ENCODE measurements around the gene POLR1A. TPM values are rescaled to one million over a fixed set of nuclear protein-coding genes. Genes with fewer than 3 reads are reported as not detected.

Gene POLR1A
- total and polyA plus RNA-seq, 8 donors = 1.4 to 36.2 (median 5.5) TPM

- no peak overlapping the region for H3K4me3 ChIP-seq
- no peak overlapping the region for H3K27ac ChIP-seq
- 87 to 89% (median 88%) methylated on average over 3 of the region's 3 CpGs for WGBS, 5 donors
- TF ChIP-seq CTCF (IDR thresholded peaks at IDR 0.05) (no peak), POLR2A (IDR thresholded peaks at IDR 0.05) (no peak), EP300 (IDR thresholded peaks at IDR 0.05) (no peak), POLR2AphosphoS5 (IDR thresholded peaks at IDR 0.05) (no peak)
- peaks cover 0 to 26% (median 10%) of the 10 kb centered on the region in 4 donors for H3K9me3 ChIP-seq
- H3K4me1 ChIP-seq = peaks cover 0 to 12% (median 6%) of the 10 kb centered on the region in 4 donors
- no peak for DNase-seq
- intact Hi-C loops (cut with DNase I; ENCODE audit: low total_unique reads) = no loop called here
- no peaks in the 10 kb centered on the region for H3K36me3 ChIP-seq
- H3K27me3 ChIP-seq = no peaks in the 10 kb centered on the region
These were observed 101.7 kb downstream of the POLR1A start for GRCh38 chr2:86003967-86004366.

GRCh38 chr2:86003104-86003503 is 102.6 kb downstream of the POLR1A start:
- TF ChIP-seq POLR2A (IDR thresholded peaks at IDR 0.05) (no peak), CTCF (IDR thresholded peaks at IDR 0.05) (no peak)
- Histone ChIP-seq H3K4me3 (no peak overlapping the region), H3K27me3 (no peaks in the 10 kb centered on the region), H3K27ac (no peak overlapping the region), H3K36me3 (no peaks in the 10 kb centered on the region), H3K9me3 (peaks cover 0 to 26% (median 10%) of the 10 kb centered on the region in 4 donors), H3K4me1 (peaks cover 4 to 21% (median 14%) of the 10 kb centered on the region in 4 donors)
- no peak for DNase-seq
- intact Hi-C loops (cut with DNase I; ENCODE audit: low total_unique reads) = no loop called here
- 74 to 100% (median 86%) methylated on average over 1 of the region's 1 CpG for WGBS, 5 donors

GRCh38 chr2:86002375-86002774 is 103.3 kb downstream of the POLR1A start:
- no peak for DNase-seq
- intact Hi-C loops (cut with DNase I; ENCODE audit: low total_unique reads) = no loop called here
- Histone ChIP-seq H3K9me3 (peaks cover 0 to 20% (median 10%) of the 10 kb centered on the region in 4 donors), H3K36me3 (no peaks in the 10 kb centered on the region), H3K4me1 (peaks cover 11 to 28% (median 22%) of the 10 kb centered on the region in 4 donors), H3K27ac (no peak overlapping the region), H3K4me3 (no peak overlapping the region), H3K27me3 (no peaks in the 10 kb centered on the region)
- TF ChIP-seq POLR2A (IDR thresholded peaks at IDR 0.05) (no peak), CTCF (IDR thresholded peaks at IDR 0.05) (no peak), EP300 (IDR thresholded peaks at IDR 0.05) (no peak), POLR2AphosphoS5 (IDR thresholded peaks at IDR 0.05) (no peak)
- 75 to 84% (median 77%) methylated on average over 4 of the region's 4 CpGs for WGBS, 5 donors

GRCh38 chr2:86001326-86001725 is 104.4 kb downstream of the POLR1A start:
- Histone ChIP-seq H3K27ac (no peak overlapping the region), H3K4me3 (no peak overlapping the region), H3K9me3 (peaks cover 0 to 17% (median 6%) of the 10 kb centered on the region in 4 donors), H3K36me3 (no peaks in the 10 kb centered on the region), H3K27me3 (no peaks in the 10 kb centered on the region), H3K4me1 (peaks cover 22 to 38% (median 32%) of the 10 kb centered on the region in 4 donors)
- DNase-seq = no peak
- WGBS, 5 donors = 98 to 100% (median 100%) methylated on average over 1 of the region's 1 CpG
- no peak for TF ChIP-seq POLR2A (IDR thresholded peaks at IDR 0.05)
- no peak for TF ChIP-seq CTCF (IDR thresholded peaks at IDR 0.05)
- TF ChIP-seq POLR2AphosphoS5 (IDR thresholded peaks at IDR 0.05) = no peak
- intact Hi-C loops (cut with DNase I; ENCODE audit: low total_unique reads) = no loop called here
